HG02973 (cell line): Measurements from ENCODE around the gene STRBP.

Source experiments
- ATAC-seq: cut with Tn5 transposase; IDR thresholded peaks from one replicate; pipeline ENCODE4 v1.9.1; 2021; ENCODE audit warnings: moderate library complexity; ENCODE audit not compliant: unreplicated experiment

Gene STRBP

DNA sequence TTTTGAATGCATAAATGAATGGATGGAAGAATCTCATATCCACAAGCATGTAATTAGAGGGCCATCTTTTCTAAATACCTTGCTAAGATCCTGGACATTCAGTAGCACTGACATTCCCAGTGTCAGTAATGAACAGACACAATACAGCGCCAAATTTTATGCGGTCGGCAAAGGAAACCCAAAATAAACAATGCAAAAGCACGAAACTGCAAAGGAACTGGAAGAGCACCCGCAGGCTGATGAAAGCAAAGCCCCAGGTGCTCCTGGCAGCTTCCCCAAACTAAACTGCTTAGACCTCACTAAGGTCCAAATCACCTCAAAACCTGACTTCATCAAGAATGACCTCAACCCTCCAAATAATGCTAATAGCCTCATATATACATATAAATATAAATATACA lies 133.0 kb downstream of the STRBP start:
- no peak for ATAC-seq

- ATAC-seq = no peak
Measured at GRCh38 chr9:123132696-123133095, 135.7 kb downstream of the STRBP start.

- ATAC-seq = no peak
Measured at GRCh38 chr9:123131993-123132392, 136.4 kb downstream of the STRBP start.

DNA sequence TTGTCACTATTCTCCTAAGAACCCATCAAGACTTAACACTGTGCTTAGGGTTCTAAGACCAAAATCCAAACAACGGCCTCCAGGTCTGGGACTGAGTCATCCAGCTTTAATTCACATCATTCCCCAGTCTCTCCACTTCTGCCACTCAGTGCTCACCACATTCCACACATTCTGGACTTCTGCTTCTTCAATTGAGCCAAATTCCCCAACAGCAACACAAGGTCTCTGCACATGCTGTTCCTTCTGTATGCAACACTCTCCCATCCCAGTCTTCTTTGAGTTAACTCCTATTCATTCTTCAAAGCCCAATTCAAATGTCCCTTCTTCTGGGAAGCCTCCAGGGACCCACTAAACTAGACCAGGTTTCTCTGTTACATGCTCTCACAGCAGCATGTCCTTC lies 137.1 kb downstream of the STRBP start:
- no peak for ATAC-seq

GRCh38 chr9:123129423-123129822 lies 139.0 kb downstream of the STRBP start:
- no peak for ATAC-seq

GRCh38 chr9:123128591-123128990 lies 139.8 kb downstream of the STRBP start:
- ATAC-seq = no peak

- ATAC-seq = no peak
Measured at GRCh38 chr9:123127512-123128075, 140.8 kb downstream of the STRBP start.

DNA sequence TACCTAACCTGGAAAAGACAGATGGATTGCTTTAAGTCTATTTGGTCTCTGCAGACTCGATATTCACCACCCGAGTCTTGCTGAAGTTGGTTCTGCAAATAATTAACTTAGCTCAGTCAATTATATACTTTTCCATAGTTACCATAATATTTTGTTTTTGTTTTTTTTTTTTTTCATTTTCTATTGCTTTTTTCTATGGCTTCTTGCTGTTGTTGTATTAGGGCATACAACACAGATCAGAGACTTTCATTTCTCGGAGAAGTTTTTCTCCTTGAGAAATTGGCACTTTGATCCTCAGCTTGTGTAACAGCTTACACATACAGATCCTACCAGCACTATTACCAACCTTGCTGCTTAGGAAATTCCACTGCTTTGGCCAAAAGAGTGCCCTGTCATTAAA lies 146.9 kb downstream of the STRBP start:
- ATAC-seq = no peak

DNA sequence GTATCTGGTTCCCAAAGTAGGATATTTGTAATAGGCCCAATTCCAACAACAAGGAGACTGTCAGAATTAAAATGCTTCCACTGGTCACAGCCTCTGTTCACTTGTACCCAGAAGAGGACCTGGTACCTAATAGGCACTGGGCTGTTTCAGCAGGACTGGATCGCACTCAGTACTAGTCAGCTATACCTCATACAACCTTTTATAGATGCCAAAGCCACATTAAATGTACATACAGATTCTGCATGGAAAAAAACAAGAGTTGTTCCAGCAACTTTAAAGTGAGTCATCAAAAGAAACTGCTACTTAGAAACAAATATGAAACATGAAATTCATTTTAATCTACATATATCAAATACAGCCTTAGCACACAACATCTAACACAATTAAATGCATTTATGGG lies 147.4 kb downstream of the STRBP start:
- no peak for ATAC-seq

- ATAC-seq = no peak
Measured at GRCh38 chr9:123120131-123120530, 148.3 kb downstream of the STRBP start.

DNA sequence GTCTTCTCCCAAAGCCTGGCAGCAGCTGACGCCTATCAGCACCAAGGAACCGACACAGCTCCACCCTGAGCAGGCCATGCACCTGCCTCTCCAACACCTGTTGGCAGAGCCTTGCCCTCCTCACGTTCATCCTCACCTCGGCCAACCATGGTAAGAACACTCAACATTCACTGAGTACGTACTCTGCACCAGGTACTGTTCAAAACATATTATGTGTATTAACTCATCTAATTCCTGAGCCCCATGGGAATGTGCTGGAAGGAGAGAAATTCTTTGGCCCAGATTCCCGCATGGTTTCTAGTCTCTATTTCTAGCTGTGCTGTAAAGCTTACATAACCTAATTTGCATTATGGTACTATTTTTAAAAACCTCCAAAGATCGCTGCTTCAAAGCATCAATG lies 148.8 kb downstream of the STRBP start:
- no peak for ATAC-seq

GRCh38 chr9:123116036-123116435 lies 152.3 kb downstream of the STRBP start:
- ATAC-seq = no peak

DNA sequence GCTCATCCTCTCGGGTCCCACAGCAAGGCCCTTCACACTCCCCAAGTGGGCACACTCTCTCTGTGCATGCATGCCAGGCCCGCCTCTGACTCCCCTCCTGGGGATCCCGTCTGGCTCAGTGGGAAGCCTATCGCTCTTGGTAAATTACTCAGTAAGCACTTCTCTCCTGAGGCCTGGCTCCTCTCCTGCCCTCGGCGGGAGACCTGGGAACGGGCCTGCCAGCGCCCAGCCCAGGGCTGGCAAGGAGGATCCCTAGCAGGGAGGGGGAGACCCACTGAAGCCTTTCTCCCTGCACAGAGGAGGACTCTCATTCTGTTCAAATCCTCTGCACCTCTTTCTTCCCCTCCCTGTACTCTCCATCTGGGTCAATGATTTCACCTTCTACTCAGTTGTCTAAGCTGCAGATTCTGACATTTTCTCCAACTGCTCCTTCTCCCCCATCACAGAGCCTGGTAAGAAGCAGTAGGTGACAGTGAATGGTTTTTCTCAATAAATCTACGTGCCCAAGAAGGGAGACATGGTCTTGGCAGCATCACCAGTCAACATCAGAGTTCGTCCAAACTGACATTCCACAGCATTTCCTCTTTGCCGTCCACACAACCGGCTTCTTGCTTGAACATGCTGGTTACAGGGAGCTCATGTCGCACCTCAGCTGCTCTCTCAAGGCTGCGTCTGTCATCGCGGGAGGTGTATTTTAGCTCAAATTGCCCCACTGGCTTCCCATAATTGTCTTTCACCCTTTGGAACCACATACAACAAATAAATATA lies 153.1 kb downstream of the STRBP start:
- ATAC-seq = no peak

DNA sequence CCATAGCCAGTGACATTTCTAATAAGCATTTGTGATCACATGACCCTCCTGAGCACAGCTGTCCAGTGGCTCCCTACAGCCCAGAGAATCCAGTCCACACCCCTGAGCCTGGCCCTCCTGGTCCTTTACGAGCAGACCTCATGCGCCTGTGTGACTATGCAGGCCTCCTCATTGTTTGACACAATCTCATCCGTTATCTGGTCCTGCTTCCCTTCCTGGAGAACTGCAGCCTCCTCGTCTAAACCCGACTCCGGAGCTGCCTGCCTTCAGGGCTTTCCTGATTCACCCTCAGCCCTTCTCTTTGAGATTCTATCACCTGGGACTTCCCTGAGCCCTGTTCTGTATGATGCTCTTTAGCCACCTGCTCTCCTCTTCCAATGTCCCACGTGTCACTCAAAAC lies 155.2 kb downstream of the STRBP start:
- ATAC-seq = no peak

DNA sequence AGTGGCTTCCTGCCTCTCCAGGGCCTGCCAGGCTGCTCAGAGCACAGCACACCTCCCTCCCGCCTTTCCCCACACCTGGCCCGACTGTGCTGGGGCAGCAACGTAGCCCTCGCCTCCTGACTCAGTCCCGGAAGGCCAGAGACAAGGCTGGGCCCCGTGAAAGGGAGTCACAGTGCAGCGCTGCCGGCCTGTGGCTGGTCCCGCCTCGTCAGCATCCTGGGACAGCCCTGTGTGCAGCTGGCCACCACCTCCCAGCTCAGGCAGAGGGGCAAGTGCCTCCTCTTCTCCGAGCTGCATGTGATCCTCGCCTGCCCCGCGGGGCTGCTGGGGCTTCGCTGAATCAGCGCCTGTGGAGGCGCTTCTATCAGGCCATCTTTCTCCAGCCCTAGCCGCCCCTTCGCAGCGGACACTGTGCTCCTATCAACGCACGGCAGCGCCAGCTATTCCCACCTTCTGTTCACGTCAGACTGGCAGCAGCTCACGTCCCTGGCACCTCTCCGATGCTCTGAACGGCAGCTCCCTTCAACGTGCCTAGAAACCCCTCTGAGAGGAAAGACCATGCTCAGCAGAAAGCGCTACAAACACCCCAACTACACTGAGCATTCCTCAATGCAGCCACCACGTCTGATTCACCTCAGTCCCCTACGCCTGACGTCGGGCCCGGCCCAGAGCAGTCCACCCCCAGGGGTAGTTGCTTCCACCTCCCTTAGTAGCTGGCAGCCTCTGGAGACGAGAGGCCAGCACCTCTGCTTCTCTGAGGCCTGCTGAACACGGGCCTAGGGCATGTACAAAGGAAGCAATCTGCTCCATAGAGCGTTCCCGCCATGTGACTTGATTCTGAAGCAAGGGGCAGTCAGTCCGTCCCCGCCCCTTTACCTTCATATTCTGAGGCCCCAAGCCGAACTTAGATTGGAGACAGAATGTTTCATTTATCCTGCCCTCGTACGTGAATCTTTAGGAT lies 156.1 kb downstream of the STRBP start:
- no peak for ATAC-seq

DNA sequence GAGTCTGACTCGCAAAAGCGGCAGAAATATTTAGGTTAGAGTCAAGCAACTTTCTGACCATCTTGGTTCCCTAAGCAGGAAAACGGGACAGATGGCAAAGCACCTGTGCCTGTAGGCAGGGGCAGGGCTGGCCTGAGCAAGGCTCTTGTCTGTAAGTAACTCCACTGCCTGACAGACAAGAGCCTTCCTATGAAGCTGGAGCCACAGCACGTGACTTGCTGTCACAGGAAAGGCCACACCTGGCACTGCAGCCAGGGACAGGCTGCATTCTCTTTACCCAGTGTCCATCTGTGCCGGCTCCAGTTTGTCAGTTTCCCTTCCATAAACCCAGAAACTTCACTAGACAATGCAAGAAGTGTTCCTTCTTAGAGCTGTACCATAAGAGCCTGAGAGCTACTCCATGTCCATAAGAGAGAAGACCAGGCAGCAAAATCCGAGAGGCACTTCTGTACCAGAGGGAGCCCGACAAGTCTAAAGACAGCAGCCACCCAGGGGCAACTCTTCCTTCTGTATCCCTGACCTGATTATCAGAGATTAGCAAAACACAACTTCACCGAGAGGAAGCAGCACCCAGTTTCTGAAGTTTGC lies 156.9 kb downstream of the STRBP start:
- ATAC-seq = no peak

GRCh38 chr9:123109540-123110279 lies 158.7 kb downstream of the STRBP start:
- no peak for ATAC-seq

- ATAC-seq = no peak
Measured at GRCh38 chr9:123108976-123109375, 159.4 kb downstream of the STRBP start.

DNA sequence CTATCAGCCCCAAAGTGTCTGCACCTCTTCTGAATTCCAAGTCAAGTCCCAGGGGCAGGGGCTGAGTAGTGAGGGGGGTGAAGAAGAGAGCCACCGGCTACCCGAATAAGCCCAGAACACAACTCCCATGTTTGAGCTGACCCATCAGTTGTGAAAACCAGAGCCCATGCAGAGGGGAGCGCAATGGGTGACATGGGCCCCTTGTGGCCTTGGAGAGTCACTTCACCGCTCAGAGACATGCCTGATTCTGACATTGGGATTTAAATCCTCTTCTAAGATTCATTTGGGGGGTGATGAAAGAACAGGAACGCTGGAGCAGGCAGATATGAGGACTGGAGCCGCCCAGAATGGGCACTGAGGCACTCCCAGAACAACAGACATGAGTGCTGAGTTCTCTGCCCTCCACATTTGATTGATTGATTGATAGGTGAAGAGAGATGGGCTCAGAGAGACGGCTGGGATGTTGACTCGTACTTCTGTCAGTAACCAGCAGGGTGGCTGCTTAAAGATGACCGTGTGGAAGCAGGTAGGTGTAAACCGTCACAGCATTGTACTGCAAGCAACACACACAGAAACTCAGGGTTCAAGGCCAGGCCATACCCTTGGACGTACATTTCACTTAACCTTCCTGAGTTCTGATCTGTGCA lies 160.6 kb downstream of the STRBP start:
- ATAC-seq = no peak

DNA sequence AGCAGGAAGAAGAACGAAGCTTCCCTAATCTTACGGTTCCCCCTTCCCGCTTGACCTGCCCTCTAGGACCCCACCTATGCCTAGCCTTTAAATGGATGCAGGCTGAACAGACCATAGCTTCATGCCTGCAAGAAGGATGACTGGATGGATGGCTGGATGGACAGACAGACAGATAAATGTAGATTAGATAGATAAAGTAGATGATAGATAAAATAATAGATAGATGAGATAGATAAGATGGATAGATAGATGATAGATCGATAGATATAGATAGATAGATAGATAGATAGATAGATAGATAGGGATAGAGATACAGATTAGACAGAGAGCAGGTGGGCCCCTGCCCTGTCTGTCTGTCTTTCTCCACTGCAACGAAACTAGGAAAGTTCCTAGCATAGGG lies 162.9 kb downstream of the STRBP start:
- no peak for ATAC-seq
